ENCODE data around the gene C11orf42.
"Not testable (repeated sequence)": the region's sequence is repeated elsewhere in the genome, so short reads cannot be mapped to it uniquely, and the experiment has no call there.

- TF ChIP-seq, protein P1, sequence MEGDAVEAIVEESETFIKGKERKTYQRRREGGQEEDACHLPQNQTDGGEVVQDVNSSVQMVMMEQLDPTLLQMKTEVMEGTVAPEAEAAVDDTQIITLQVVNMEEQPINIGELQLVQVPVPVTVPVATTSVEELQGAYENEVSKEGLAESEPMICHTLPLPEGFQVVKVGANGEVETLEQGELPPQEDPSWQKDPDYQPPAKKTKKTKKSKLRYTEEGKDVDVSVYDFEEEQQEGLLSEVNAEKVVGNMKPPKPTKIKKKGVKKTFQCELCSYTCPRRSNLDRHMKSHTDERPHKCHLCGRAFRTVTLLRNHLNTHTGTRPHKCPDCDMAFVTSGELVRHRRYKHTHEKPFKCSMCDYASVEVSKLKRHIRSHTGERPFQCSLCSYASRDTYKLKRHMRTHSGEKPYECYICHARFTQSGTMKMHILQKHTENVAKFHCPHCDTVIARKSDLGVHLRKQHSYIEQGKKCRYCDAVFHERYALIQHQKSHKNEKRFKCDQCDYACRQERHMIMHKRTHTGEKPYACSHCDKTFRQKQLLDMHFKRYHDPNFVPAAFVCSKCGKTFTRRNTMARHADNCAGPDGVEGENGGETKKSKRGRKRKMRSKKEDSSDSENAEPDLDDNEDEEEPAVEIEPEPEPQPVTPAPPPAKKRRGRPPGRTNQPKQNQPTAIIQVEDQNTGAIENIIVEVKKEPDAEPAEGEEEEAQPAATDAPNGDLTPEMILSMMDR (IDR thresholded peaks at IDR 0.05; ENCODE audit: low read depth, low read length, missing input control), result not testable (repeated sequence)
- not testable (repeated sequence) for TF ChIP-seq GABPA (IDR thresholded peaks at IDR 0.05 in 1 of 2, conservative IDR thresholded peaks at IDR 0.05 in 1 of 2); REST (IDR thresholded peaks at IDR 0.05); MAX (IDR thresholded peaks at IDR 0.05); JUND (IDR thresholded peaks at IDR 0.05); HNF4G (IDR thresholded peaks at IDR 0.05); RAD21 (IDR thresholded peaks at IDR 0.05); EGR1 (IDR thresholded peaks at IDR 0.05; ENCODE audit: low read depth in 2 of 2); TAF1 (conservative IDR thresholded peaks at IDR 0.05)
- TF ChIP-seq, protein P2, sequence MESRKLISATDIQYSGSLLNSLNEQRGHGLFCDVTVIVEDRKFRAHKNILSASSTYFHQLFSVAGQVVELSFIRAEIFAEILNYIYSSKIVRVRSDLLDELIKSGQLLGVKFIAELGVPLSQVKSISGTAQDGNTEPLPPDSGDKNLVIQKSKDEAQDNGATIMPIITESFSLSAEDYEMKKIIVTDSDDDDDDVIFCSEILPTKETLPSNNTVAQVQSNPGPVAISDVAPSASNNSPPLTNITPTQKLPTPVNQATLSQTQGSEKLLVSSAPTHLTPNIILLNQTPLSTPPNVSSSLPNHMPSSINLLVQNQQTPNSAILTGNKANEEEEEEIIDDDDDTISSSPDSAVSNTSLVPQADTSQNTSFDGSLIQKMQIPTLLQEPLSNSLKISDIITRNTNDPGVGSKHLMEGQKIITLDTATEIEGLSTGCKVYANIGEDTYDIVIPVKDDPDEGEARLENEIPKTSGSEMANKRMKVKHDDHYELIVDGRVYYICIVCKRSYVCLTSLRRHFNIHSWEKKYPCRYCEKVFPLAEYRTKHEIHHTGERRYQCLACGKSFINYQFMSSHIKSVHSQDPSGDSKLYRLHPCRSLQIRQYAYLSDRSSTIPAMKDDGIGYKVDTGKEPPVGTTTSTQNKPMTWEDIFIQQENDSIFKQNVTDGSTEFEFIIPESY (IDR thresholded peaks at IDR 0.05), result not testable (repeated sequence)
Measured at GRCh38 chr11:6248897-6249296, 43.5 kb downstream of the C11orf42 start.
